HCEC 1CT (cell line): ENCODE results near the gene JPT2.

Experiments used
- DNase-seq: peaks from one replicate; pipeline ENCODE4 v3.0.0-alpha.2; 2017

JPT2 gene, protein sequence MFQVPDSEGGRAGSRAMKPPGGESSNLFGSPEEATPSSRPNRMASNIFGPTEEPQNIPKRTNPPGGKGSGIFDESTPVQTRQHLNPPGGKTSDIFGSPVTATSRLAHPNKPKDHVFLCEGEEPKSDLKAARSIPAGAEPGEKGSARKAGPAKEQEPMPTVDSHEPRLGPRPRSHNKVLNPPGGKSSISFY

DNA sequence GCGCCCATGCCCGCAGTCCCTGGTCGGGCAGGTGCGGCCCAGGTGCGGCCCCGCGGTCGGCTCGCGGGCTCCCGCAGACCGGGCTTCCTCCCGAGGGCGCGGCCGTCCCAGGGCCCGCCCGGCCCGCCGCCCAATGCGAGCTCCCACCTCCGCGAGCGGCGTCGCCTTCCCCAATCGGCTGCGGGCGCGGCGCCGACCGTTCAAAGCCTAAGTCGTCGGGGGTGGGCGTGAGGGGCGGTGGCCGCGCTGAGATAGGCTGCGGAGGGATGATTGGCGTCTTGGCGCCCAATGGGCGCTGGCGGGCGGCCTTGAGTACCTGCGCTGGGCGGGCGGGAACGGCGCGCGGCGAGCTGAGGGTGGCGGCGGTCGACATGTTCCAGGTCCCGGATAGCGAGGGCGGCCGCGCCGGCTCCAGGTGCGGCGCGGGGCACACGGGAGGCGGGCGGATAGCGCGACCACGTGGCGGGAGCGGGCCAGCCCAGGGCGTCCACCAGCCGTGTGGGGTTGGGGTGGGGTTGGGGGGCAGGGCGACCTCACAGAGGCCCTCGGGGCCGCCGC lies at the start of gene JPT2:
JPT2 (plus strand) TSS at position 338 of the 558 bp plus-strand sequence; CDS start at position 372, 34 bp downstream.
- DNase-seq: peak; percentile 95

DNA sequence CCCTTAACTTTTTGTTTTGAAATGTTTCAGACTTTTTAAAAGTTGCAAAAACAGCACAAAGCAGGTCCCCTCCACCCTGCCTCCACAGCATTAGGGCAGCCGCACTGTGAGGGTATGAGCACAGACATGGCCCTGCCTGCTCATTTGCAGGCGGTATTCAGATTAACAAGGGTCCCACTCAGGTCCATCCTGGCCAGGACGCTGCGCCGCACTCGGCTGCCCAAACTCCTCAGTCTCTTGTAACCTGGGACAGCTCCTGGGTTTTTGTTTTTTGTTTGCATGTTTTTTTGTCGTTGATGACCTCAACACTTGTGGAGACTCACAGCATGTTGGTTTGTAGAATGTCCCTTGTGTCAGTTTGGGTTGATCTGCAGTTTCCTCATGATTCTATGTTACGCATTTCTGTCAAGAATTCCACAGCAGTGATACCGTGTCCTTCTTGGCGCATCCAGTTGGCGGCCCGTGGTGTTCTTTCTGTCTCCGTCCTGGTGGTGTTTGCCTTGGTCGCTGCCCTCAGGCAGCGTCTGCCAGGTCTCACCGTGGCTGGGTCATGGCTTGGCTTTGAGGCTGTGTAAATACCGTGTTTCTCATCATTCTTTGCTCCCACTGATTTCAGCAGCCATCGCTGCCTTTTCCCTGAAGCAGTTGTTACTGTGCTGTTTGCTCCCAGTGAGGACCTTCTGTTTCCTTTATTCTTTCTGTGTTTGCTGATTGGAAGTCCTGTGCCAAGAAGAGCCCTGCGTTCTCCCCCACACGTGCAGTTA lies 47.4 kb upstream of the JPT2 start:
- DNase-seq: no peak

DNA sequence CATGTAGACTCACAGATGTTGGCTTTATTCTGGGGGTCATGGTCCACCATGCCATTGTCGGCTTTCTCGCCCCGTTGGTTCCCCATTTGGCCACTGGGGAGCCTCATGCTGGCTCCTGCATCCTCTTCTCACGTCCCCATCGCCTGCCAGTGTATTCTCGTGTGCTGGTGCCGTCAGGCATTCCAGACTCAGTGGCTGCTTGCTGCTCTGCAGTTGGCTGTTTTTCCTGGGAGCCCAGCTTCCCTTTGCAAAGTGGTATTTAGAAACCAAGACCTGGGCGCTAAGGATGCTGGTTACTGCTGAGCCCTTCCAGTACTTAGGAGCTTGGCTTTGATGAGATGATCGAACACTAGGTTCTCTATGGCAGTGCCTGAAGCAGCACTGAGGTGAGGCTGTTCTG lies 46.8 kb upstream of the JPT2 start:
- no peak for DNase-seq

DNA sequence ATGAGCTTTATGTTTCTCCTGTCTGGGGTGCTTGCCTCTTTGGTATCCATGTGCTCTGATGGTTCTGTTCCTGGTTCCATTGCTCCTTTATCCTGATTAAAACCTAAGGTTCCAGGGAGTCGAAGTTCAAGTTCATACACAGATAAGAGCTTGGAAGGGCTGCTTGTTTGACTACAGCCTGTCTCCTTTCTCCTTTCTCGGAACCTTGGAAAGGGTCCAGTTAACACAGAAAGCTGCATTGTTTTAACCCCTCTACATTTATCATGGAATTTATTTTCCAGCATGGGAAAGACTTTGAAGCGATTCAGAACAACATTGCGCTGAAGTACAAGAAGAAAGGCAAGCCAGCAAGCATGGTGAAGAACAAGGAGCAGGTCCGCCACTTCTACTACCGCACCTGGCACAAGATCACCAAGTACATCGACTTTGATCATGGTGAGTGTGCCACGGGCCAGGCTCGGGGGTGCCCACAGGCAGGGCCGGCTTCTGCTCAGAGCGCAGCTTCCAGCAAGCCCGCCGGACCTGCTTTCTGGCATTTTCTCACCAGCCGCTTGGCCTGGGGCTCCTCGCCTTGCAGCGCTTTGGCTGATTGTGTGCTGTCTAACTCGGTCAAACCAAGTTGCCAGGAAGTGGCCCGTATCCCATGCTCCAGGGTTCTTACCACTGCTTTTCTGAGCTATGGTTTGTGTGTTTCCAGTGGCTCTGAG lies 46.0 kb upstream of the JPT2 start:
- no peak for DNase-seq

DNA sequence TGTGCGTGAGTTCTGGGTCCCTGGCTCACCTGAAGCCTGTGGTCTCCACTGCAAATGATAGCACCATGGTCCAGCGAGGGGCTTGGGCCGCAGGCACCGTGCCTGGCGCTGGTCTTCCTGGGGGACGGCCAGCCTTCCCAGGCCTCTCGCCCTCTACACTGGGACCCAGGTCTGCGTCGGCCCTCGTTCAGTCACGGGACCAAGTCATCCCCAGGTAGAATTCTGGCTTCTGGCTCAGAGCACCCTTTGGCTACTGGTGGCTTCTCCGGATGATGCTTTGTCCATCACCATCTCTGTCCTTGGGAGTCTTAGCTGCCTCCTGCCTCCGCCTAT lies 45.5 kb upstream of the JPT2 start:
- DNase-seq: no peak

DNA sequence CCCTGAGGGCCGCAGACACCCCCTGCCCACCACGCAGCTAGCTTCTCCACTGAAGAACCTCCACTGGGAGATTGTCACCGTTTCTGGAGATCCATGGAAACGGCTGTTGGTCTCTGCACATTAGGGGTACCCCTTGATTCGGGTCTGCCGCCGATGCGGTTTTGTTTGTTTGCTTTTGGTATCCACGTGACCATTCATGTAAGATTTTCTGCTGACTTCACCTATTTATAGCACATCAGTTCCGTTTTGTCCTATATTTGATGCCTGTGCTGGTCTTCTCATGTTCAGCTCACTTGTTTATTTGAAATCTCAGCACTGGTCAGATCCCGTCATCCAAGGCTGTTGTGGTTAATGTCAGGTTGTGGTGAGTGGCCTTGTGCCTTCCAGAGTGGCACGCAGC lies 44.8 kb upstream of the JPT2 start:
- no peak for DNase-seq

DNA sequence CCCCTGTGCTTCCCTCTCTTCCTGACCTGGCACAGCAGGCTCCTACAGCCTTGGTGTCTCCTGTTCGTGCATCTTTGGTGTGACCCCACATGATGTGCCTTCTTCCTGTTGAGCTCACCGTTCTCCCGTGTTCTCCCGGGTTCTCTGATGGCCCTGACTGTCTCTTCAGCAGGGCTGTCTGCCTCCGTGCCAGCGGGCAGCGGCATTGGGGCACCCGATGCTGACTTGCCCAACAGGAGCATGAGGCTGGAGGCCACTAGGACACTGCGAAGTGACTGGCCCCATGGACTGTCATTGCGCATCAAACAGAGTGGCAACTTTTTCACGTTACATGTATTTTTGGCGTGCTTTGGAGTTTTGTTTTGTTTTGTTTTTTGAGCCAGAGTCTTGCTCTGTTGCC lies 43.5 kb upstream of the JPT2 start:
- DNase-seq: no peak

DNA sequence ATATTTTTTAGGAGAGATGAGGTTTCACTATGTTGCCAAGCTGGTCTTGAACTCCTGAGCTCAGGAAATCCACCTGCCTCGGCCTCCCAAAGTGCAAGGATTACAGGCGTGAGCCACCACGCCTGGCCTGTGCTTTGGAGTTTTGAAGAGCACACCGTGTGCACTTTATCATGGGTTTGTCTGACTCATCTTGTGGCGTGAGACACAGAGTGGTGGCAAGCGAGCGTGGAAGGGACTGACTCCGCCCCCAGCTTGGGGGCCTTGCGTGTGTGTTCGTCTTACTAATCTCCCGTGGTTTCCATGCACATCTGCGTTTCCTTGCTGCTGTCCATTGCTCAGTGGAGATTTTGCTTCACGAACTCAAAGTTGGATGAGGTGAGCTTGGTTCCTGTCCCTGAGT lies 43.0 kb upstream of the JPT2 start:
- DNase-seq: no peak

DNA sequence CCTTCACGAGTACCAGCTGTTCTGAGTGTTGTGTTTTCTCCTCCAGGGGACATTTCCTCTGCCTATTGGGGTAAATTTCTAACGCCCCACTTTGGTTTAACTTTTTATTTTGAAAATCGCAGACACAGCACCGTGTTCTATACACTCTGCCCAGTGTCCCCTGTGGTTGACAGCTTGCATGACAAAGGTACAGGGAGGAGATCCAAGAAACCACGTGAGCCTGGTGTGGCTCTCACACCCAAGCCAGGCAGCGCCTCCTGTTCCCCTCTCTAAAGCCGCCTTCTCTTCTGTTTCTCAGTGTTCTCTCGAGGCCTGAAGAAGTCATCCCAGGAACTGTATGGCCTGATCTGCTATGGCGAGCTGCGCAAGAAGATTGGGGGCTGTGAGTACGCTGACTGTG lies 40.6 kb upstream of the JPT2 start:
- DNase-seq: no peak

DNA sequence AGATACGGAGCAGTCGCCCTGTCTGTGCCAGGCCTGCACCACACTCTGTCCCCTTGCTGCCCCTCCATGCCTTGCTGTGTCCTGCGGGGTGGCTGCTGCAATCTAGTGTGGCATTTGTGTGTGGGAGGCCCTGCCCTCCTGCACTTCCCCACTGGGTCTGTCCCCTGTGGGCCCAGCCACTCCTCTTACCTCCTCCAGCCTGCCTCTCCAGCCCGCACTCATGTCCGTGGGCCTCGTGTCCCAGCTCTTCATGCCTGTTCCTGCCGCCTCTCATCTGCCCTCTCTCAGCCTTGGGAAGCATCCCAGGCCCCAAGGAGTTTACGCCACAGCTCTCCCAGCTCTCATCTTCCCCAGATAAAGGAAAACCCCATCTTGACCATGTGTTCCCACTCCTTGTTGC lies 39.3 kb upstream of the JPT2 start:
- DNase-seq: no peak

DNA sequence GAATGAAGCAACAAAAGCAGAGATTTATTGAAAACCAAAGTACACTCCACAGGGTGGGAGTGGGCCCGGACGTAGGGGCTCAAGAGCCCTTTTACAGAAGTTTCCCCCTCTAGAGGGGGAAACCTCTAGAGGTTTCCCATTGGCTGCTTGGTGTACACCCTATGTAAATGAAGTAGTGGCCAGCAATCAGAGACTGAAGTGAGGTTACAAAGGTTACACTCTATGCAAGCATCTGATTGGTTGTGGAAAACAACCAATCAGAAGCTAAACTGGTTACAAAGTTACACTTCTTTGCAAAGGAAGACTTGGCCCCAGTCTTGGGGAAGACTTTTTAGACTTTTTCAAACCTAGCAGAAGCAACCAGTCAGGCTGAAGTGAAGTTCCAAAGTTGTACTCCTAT lies 38.8 kb upstream of the JPT2 start:
- DNase-seq: no peak

DNA sequence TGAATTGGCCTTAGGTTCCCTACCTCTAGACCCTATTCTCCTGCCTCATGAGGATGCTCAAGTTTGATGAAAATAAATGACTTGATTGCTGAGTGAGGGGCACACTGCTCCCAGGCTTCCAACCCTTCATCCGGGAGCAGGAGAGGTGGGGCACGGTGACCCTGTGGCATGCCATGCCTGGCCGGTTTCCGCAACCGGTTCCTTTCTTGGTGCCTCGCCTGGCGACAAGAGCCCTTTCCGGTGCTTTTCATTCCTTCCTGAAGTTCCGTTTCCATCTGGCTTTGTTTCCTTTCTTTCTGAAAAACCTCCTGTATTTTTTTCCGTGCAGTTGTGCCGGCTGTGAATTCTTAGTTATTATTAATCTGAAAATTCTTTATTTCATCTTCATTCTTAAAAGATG lies 38.2 kb upstream of the JPT2 start:
- no peak for DNase-seq

DNA sequence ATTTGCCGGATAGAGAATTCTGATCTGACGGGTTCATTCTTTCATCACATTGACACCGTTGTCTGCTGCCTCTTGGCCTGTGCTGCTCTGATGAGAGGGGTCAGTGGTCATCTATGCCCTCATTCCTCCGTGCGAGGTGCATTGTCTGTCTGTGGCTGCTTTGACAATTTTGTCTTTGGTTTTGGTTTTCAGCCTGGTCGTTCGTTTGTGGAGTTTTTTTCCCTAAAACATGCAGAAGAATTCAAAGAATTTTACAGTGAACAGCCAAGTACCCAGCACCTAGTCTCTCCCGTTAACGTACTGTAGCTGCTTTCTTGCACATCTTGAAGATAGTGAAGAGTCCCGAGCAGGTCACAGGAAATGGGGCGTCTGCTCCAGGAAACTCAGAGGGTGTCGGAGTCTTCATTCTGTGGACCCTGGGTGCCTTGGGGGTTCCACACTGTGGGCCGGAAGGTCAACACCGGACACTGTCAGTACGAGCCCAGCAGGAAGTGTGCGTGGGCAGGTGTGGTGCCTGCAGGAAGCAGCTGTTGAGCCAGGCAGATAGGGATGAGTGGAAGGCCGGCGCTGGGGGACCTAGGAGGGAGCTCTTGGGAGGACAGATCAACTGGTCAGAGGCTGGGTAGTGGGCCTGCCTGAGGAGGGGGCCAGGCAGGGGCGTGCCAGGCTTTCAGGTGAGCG lies 37.7 kb upstream of the JPT2 start:
- DNase-seq: no peak

DNA sequence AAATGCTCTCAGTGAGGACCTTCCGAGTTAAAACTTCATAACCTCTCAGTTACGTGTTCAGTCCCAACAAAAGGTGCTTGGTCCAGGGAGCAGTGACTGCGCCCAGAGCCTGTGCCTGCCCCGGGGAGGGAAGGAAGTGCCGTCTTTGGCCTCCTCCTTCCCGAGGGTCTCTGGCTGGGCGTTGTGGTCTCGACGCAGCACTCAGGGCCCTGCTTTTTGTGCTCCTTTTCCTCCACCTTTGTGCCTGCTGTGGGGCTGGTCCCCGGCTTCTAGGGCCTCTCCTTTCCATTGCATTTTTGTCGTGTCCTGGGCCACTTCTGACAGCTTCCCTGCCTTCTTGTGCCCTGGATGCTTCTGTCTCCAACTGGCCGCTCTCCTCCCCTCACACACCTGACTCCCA lies 36.8 kb upstream of the JPT2 start:
- no peak for DNase-seq

DNA sequence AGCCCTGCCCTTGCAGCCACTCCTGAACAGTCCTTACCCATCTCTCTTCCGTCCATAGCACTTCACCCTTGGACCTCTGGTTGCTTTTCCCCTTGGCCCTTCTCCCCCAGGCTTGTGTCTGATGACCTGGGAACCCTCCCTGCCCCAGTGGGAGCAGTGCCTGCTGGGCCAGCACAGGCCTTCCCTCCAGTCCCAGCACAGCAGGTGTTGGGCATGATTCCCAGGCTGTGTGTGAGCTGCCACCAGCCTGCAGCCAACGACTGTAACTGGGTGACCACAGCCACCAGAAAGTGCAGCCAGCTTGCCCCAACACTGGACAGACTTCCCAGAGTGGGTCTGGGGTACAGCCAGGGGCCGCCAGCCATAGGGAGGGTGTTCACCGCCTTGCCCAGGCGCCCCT lies 35.9 kb upstream of the JPT2 start:
- DNase-seq: no peak

DNA sequence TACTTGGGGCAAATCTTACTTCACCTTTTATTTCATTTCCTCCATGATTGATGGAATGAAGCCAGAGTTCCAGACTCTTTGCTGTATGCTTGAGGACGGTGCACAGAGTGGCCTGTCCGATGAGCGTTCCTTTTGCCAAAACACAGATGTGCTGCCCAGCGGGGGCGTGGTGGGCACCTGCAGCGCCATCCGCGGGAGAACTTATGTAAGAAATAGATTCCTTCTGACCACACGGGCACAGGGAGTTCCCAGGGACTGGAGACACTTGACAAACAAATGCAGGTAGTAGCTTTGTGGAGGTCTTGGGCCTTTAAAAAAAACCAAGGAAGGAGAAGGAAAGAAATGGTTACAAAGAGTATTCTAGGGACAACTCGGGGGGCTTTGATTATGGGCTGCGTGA lies 35.3 kb upstream of the JPT2 start:
- DNase-seq: no peak

DNA sequence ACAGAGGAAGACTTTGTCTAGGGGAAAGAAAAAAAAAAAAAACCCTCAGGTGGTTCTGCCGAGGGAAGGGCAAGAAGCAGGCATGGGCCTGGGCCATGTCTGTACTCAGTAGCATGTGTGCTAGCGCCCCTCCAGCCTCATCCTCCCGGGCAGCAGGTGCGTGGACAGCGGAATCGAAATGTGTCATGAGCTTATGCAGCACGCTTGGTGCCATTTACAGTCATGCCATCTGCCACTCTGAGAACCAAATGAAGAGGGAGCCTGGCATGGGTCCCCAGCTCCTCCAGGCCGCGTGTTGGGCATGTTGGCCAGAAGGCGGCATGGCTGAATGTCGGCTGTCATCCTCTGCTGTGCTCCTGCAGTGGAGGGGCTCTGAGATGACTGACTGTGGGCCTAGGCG lies 34.6 kb upstream of the JPT2 start:
- DNase-seq: no peak

DNA sequence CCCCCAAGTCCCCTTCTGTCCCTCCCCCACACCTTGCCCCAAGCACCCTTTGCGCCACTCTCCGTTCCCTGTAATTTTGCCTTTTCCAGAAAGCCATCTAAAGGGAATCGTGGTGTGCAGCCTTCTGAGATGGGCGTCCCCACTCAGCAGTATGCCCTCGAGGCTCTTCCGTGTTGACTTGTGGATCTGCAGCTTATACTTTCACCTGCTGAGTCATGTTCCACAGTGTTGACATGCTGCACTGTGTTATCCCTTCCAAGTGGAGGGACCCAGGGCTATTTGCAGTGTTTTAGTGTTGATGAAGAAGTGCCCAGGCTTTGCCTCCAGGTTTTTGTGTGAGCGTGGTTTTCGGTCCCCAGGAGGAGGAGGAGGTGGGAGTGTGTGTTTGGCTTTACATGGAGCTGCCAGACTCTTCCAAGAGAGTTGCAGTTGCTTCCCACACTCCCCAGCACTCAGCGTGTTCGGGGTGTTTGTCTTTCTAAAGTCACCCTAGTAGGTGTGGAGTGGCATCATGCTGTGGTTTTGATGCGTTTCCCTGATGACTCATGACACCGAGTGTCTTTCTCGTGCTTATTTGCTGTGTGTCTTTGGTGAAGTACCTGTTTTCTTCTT lies 32.1 kb upstream of the JPT2 start:
- DNase-seq: no peak

DNA sequence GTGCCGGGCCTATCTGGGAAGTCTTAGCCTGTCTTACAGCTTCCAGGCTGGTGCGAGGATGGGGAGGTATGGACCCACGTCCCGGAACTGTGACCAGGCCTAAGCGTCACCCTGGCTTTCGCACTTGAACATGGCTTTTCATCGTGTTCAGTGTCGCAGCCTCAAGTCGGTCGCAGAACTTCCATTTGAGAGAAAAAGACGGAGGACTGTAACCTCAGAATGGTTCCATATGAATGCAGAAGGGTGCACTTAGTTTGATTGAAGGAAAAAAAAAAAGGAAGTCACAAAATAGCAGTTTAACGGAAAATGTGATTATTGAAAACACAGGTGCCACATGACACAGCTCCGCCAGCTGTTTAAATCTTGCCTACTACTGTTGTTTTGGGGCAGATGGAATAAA lies 30.2 kb upstream of the JPT2 start:
- DNase-seq: no peak

DNA sequence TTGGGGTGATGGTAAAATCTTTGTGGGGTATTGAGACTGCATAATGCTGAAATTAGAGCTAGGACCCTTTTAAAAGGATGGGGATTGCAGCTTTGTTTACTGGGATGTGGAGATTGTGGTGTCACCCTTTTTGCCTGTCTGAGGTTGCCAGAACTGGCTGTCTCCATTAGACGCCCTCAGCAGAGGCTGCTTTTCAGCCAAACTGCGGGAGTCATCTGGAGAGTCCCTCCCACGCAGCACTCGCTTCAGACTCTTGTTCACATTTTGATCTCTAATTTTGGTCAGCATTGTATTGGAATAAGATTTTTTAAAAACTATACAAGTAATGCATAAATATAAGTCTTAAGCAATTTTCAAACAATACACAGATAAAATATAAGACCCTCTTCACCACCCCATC lies 27.9 kb upstream of the JPT2 start:
- DNase-seq: no peak

DNA sequence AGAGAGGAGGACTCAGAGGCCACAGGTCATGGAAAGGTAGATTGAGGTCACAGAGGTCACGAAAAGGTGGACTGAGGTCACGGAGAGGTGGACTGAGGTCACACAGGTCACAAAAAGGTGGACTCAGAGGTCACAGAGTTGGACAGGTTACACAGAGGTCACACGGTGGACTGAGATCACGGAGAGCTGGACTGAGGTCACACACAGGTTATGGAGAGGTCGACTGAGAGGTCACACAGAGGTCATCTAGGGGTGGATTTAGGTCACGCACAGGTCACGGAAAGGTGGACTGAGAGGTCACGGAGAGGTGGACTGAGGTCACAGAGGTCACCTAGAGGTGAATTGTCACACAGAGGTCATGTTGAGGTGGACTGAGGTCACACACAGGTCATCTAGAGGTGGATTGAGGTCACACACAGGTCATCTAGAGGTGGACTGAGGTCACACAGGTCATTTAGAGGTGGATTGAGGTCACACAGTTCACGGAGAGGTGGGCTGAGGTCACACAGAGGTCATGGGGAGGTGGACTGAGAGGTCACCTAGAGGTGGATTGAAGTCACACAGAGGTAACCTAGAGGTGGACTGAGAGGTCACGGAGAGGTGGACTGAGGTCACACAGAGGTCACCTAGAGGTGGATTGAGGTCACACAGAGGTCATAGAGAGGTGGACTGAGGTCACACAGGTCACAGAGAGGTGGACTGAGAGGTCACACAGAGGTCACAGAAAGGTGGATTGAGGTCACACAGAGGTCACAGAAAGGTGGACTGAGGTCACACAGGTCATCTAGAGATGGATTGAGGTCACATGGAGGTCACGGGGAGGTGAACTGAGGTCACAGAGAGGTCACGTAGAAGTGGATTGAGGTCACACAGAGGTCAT lies 26.7 kb upstream of the JPT2 start:
- no peak for DNase-seq

DNA sequence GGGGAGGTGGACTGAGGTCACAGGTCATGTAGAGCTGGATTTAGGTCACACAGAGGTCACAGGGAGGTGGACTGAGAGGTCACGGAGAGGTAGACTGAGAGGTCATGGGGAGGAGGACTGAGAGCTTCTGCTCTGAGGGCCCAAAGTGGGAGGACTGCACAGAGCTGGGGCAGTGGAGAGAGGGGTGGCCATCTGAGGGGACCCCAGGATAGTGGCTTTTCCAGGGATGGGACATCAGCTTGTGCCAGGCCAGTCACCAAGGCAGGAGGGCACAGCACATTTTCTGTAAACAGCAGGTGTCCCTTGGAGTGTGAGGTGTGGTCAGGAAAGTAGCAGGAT lies 26.1 kb upstream of the JPT2 start:
- DNase-seq: no peak
